HG03378 (cell line): ENCODE results near the gene KDM5C.
A peak's percentile ranks its signal among the peaks of the same experiment; 100 is the strongest.

Experiments used
- ATAC-seq: cut with Tn5 transposase; IDR thresholded peaks from one replicate; pipeline ENCODE4 v1.9.1; 2021; ENCODE audit warnings: mild to moderate bottlenecking, moderate library complexity; ENCODE audit not compliant: unreplicated experiment

Gene KDM5C

GRCh38 chrX:53224860-53225797 is at the start of gene KDM5C:
KDM5C (minus strand) TSS chrX:53225207; CDS start chrX:53224889, 318 bp downstream.
- peak; percentile 69 for ATAC-seq

- no peak for ATAC-seq
Observed at GRCh38 chrX:53272808-53273337, 47.9 kb upstream of the KDM5C start.

- no peak for ATAC-seq
Observed at GRCh38 chrX:53269536-53270107, 44.6 kb upstream of the KDM5C start.

- ATAC-seq, result no peak
Observed at GRCh38 chrX:53268173-53268572, 43.2 kb upstream of the KDM5C start.

GRCh38 chrX:53266914-53267313 is 41.9 kb upstream of the KDM5C start:
- no peak for ATAC-seq

- no peak for ATAC-seq
Observed at GRCh38 chrX:53265771-53266574, 41.0 kb upstream of the KDM5C start.

- no peak for ATAC-seq
Observed at GRCh38 chrX:53263597-53264094, 38.6 kb upstream of the KDM5C start.

GRCh38 chrX:53262918-53263394 is 37.9 kb upstream of the KDM5C start:
- no peak for ATAC-seq

- ATAC-seq, result no peak
Observed at GRCh38 chrX:53262189-53262917, 37.3 kb upstream of the KDM5C start.

GRCh38 chrX:53261355-53261972 is 36.5 kb upstream of the KDM5C start:
- no peak for ATAC-seq

GRCh38 chrX:53260836-53261235 is 35.8 kb upstream of the KDM5C start:
- ATAC-seq, result no peak

GRCh38 chrX:53257670-53258423 is 32.8 kb upstream of the KDM5C start:
- ATAC-seq, result no peak

- ATAC-seq, result no peak
Observed at GRCh38 chrX:53257166-53257565, 32.2 kb upstream of the KDM5C start.

- ATAC-seq, result no peak
Observed at GRCh38 chrX:53256446-53257041, 31.5 kb upstream of the KDM5C start.

- ATAC-seq, result no peak
Observed at GRCh38 chrX:53255738-53256191, 30.8 kb upstream of the KDM5C start.

- ATAC-seq, result no peak
Observed at GRCh38 chrX:53254570-53255461, 29.8 kb upstream of the KDM5C start.

- no peak for ATAC-seq
Observed at GRCh38 chrX:53253293-53254020, 28.4 kb upstream of the KDM5C start.
